Stimulated activated CD8-positive, alpha-beta memory T cell treated with anti-CD3 and anti-CD28 coated beads, Interleukin-12 subunit alpha, Interleukin-12 subunit beta, amount 100 ng/mL, for 4 hours (primary cell): ENCODE measurements around the gene NCKAP1.
"Not testable (repeated sequence)": the region's sequence is repeated elsewhere in the genome, so short reads cannot be mapped to it uniquely, and the experiment has no call there.

Source experiments
- DNase-seq: peaks from one replicate; pipeline ENCODE4 v3.0.0-alpha.2; 2020; ENCODE audit warnings: low read depth

Gene NCKAP1, protein sequence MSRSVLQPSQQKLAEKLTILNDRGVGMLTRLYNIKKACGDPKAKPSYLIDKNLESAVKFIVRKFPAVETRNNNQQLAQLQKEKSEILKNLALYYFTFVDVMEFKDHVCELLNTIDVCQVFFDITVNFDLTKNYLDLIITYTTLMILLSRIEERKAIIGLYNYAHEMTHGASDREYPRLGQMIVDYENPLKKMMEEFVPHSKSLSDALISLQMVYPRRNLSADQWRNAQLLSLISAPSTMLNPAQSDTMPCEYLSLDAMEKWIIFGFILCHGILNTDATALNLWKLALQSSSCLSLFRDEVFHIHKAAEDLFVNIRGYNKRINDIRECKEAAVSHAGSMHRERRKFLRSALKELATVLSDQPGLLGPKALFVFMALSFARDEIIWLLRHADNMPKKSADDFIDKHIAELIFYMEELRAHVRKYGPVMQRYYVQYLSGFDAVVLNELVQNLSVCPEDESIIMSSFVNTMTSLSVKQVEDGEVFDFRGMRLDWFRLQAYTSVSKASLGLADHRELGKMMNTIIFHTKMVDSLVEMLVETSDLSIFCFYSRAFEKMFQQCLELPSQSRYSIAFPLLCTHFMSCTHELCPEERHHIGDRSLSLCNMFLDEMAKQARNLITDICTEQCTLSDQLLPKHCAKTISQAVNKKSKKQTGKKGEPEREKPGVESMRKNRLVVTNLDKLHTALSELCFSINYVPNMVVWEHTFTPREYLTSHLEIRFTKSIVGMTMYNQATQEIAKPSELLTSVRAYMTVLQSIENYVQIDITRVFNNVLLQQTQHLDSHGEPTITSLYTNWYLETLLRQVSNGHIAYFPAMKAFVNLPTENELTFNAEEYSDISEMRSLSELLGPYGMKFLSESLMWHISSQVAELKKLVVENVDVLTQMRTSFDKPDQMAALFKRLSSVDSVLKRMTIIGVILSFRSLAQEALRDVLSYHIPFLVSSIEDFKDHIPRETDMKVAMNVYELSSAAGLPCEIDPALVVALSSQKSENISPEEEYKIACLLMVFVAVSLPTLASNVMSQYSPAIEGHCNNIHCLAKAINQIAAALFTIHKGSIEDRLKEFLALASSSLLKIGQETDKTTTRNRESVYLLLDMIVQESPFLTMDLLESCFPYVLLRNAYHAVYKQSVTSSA

GRCh38 chr2:183038341-183039300, at the start of gene NCKAP1:
Gene NCKAP1 (minus strand): TSS chr2:183038457. CDS start chr2:183038099, 358 bp downstream.
- peak; percentile 60 for DNase-seq

- DNase-seq, result no peak
Observed at GRCh38 chr2:183081911-183082310, 43.7 kb upstream of the NCKAP1 start.

- no peak for DNase-seq
Observed at GRCh38 chr2:183079139-183079775, 41.0 kb upstream of the NCKAP1 start.

- DNase-seq, result peak; percentile 54
Observed at GRCh38 chr2:183078464-183079138, 40.3 kb upstream of the NCKAP1 start, which contains the start of gene DUSP19. Gene DUSP19 (plus strand): TSS chr2:183078747. CDS start chr2:183078934, 187 bp downstream.

DNA sequence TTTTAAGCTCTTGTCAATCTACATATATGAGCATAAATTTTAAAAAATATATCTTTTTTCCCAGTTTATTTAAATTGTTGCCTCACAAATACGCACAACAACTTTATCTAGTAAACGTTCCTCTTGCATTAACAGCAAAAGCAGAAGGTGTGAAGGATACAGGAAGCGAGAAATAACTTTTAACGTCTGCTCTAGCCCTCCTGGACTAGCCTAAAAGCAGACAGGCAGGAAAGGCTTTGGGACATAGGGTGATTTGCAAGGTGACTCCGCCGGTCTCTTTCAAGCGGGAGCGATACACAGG, 39.9 kb upstream of the NCKAP1 start:
- DNase-seq, result no peak

GRCh38 chr2:183072177-183072576, 33.9 kb upstream of the NCKAP1 start:
- no peak for DNase-seq

- no peak for DNase-seq
Observed at GRCh38 chr2:183070942-183071844, 32.9 kb upstream of the NCKAP1 start.

DNA sequence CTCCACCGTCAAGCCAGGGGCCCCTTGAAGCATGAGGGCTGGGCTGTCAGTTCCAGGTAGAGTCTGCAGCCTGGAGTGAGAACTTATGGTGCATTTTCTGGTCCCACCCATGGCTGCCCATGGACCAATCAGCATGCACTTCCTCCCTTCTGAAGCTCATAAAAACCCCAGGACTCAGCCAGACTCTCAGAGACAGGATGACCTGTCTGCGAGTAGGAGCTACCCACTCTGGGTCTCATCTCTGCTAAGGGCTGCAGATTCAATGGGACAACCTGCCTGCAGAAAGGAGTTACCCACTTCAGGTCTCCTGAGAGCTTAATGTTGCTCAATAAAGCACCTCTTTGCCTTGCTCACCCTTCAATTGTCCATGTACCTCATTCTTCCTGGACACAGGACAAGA, 30.9 kb upstream of the NCKAP1 start:
- DNase-seq, result no peak

DNA sequence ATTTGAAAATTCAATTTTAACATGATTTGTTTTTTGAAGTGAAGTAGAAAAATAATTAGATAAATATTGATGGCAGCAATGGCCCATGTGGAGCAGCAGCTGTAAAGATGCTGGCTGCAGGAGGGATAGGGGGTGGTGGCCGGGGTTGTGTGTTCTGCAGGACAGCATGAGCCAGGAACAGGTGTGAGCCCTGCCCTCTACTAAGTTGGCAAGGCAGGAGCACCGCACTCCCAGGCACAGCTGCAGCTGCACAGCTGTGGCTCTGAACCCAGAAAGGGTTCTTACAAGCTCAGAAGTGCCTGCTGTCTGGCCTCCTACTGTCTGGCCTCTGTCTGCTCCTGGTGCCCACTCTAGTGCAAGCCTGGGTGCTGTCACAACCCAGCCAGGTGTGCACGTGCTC, 30.3 kb upstream of the NCKAP1 start:
- DNase-seq, result no peak

DNA sequence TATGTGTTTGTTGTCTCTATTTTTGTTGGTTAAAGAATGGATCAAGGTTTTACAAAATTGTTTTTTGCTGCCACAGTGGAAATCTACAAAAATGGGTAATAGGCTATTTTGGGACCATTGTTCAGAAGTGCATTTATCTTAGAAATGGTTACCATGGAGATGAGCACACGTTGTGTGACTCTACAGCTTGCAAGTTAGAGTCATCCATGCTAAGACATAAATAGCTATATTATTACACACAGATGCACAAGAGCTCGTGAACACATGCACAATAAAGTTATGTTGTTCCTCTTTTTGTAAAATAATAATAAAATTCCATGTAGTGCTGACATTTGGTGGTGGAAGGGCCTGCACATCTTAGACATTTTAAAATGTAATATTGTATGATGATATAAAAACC, 24.8 kb upstream of the NCKAP1 start:
- DNase-seq, result no peak

- DNase-seq, result no peak
Observed at GRCh38 chr2:183060571-183061231, 22.4 kb upstream of the NCKAP1 start.

- no peak for DNase-seq
Observed at GRCh38 chr2:183059561-183059960, 21.3 kb upstream of the NCKAP1 start.

DNA sequence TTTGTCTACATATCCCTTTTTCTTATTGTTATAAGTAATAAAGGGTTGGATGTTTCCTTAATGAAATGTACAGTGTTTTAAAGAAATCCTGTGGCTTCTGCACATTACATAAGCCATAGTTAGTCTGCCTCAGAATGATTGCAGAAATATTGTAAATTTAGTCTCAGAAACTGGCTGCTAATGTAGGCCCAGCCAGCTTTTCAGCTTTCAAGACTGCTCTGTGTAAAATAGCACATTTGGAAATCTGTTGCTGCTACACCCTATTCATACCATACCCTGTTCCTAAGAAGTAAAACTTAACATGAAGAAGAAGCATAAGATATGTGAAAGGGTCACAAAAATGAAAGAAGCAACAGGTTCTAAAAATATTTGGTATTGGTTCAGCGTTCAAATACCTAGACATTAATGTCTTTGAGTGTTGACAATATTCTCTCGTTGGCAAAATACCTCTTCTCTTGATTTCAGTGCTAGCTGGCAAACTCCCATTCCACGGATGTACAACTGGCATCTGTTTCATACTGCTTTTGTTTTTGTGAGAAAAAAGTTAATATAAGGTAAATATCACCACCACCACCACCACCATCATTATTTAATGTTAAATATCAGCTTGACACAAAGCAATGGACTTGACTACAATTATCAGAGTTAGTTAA, 19.2 kb upstream of the NCKAP1 start:
- no peak for DNase-seq

DNA sequence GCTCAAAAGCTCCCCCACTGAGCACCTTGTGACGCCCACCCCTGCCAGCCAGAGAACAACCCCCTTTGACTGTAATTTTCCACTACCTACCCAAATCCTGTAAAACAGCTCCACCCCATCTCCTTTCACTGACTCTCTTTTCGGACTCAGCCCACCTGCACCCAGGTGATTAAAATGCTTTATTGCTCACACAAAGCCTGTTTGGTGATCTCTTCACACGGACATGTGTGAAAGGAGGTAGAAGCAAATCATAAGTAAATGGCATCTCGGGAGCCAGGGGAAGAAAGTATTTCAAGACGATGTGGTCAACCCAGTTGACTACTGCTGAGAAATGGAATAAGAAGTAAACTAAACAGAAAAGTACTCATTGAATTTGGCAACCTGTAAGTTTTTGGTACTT, 11.2 kb upstream of the NCKAP1 start:
- no peak for DNase-seq

DNA sequence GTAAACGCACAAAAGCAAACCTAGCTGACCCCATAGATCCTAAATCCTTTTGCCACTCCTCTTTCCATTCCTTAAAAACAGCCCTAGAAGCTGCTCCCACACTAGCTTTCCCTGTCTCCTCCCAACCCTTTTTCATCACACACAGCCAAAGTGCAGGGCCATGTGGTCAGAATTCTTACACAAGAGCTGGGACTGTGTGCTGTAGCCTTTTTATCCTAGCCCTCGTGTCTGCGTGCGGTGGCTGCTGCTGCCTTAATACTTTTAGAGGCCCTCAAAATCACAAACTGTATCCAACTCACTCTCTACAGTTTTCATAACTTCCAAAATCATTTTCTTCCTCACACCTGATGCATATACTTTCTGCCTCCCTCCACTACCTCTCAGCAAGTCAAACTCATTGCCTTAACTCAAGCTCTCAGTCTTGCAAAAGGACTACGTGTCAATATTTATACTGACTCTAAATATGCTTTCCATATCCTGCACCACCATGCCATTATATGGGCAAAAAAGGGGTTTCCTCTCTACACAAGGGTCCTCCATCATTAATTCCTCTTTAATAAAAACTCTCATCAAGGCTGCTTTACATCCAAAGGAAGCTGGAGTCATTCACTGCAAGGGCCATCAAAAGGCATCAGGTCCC, 9.3 kb upstream of the NCKAP1 start:
- not testable (repeated sequence) for DNase-seq

DNA sequence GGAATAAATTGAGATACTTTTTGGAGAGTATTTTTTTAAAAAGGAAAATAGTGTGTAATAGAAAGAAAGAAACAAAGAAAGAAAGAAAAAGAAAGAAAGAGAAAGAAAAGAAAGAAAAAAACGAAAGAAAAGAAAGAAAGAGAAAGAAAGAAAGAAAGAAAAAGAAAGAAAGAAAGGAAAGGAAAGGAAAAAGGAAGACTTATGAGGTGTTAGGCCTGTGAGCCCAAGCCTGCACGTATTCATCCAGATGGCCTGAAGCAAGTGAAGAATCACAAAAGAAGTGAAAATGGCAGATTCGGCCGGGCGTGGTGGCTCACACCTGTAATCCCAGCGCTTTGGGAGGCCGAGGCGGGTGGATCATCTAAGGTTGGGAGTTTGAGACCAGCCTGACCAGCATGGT, 5.3 kb upstream of the NCKAP1 start:
- not testable (repeated sequence) for DNase-seq

GRCh38 chr2:183040604-183041003, 2.3 kb upstream of the NCKAP1 start:
- no peak for DNase-seq
